ENCODE data around the gene RNF26.

Gene RNF26

GRCh38 chr11:119299416-119299815 is 34.9 kb upstream of the RNF26 start:
- Histone ChIP-seq H3K9me3 (ENCODE audit: low read depth, low read length) (no peaks in the 10 kb centered on the region), H3K36me3 (ENCODE audit: insufficient read depth, low read length) (peaks cover 62% of the 10 kb centered on the region), H3K9ac (ENCODE audit: insufficient read length) (no peak overlapping the region), H3K4me3 (no peak overlapping the region), H3K27ac (no peak overlapping the region)
- TF ChIP-seq EZH2 (IDR thresholded peaks at IDR 0.05) (no peak), FOXP2 (optimal IDR thresholded peaks at IDR 0.05; ENCODE audit: control extremely low read depth, extremely low read length, insufficient read depth) (no peak), POLR2AphosphoS5 (IDR thresholded peaks at IDR 0.05; ENCODE audit: borderline replicate concordance, low read depth, low read length) (no peak)
- DNase-seq (ENCODE audit: low read depth, low spot score) = no peak

DNA sequence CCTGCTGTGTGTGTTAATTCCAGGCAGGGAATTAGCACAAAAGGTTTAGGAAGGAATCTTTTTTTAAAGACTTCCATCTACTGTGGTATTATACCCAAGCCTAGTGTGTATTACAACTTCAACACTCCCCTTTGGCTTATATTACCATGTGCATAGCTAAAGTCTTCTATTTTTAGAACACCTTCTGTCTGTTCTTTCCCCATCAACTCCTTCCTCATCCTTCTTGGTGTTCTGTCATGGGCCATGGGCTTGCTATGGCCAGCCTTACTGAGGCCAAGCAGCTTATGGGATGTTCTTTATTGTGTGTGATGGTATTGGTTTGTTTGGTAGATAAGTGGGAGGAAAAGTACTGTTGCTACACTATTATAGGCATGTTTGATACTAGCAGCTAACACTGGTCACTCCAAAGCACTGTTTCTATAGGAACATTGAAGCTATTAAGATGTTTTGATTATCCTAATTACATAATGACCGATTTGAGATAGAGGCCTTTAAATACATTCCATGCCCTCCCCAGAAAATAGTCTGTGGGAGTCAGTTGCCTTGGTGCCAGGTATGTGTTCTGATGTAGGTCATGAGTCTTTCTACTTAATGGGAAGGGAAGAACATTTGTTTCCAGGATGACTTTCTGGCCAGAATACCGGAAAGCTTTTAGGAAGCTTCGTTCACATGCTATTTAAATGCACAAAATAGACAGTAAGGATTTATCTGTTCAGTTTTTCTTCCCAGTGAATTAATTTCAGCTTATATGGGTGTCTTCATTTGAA is 33.9 kb upstream of the RNF26 start:
- H3K9me3 ChIP-seq (ENCODE audit: low read depth, low read length) = no peaks in the 10 kb centered on the region
- TF ChIP-seq EZH2 (IDR thresholded peaks at IDR 0.05) = no peak
- DNase-seq (ENCODE audit: low read depth, low spot score) = no peak
- no peak overlapping the region for H3K9ac ChIP-seq (ENCODE audit: insufficient read length)
- H3K4me3 ChIP-seq = no peak overlapping the region
- H3K27ac ChIP-seq = no peak overlapping the region
- peaks cover 62% of the 10 kb centered on the region for H3K36me3 ChIP-seq (ENCODE audit: insufficient read depth, low read length)

GRCh38 chr11:119303227-119303718 is 31.1 kb upstream of the RNF26 start:
- Histone ChIP-seq H3K4me3 (no peak overlapping the region), H3K36me3 (ENCODE audit: insufficient read depth, low read length) (peaks cover 46% of the 10 kb centered on the region), H3K9ac (ENCODE audit: insufficient read length) (no peak overlapping the region), H3K27ac (no peak overlapping the region), H3K9me3 (ENCODE audit: low read depth, low read length) (no peaks in the 10 kb centered on the region)
- DNase-seq (ENCODE audit: low read depth, low spot score) = no peak
- no peak for TF ChIP-seq FOXP2 (optimal IDR thresholded peaks at IDR 0.05; ENCODE audit: control extremely low read depth, extremely low read length, insufficient read depth)
- no peak for TF ChIP-seq POLR2AphosphoS5 (IDR thresholded peaks at IDR 0.05; ENCODE audit: borderline replicate concordance, low read depth, low read length)
- no peak for TF ChIP-seq EZH2 (IDR thresholded peaks at IDR 0.05)

DNA sequence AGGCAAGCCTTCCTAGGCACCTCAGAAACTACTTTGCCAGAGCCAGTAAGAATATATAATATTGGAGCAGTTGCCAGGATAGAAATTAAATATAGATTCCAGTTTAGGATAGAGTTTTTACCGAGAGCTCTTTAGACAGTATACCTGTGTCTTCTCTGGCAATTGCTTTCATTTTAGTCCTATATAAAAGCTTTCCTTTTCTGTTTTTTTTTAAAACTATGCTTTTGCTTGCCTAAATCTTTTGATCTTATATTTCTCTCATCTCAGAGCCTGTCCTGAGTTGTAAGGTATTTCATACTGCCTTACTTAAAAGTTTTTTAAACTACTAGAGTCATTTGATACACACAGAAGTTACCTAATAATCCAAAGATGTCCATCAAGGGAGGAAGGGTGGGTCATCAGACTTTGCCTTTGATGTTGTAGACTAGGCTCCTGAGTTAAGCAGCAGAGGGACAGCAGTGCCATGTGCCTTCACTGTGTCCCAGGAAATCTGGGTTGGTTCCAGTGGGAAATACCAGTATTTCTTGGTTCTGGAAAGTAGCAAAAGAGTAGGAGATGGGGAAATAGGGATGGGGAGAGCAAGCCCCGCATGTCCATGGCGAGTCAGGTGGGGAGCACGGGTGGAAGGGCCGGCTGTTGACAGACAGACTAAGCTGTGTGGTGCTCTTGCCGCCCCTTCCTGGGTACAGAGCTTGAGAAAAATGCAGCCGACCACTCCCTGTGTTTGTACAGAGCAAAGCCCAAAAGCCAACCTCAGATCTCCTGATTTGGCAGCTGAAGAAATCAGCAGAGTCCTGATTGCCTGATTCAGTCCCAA is 28.6 kb upstream of the RNF26 start:
- no peak for DNase-seq (ENCODE audit: low read depth, low spot score)
- Histone ChIP-seq H3K9me3 (ENCODE audit: low read depth, low read length) (no peaks in the 10 kb centered on the region), H3K4me3 (no peak overlapping the region), H3K9ac (ENCODE audit: insufficient read length) (no peak overlapping the region), H3K27ac (no peak overlapping the region), H3K36me3 (ENCODE audit: insufficient read depth, low read length) (peaks cover 33% of the 10 kb centered on the region)
- TF ChIP-seq EZH2 (IDR thresholded peaks at IDR 0.05) (no peak), FOXP2 (optimal IDR thresholded peaks at IDR 0.05; ENCODE audit: control extremely low read depth, extremely low read length, insufficient read depth) (no peak)

GRCh38 chr11:119306373-119306890 is 27.9 kb upstream of the RNF26 start:
- no peak for DNase-seq (ENCODE audit: low read depth, low spot score)
- 0 out of 2 replicates have a peak overlapping the region, but pooled peaks have one; percentile 19 for H3K27ac ChIP-seq
- TF ChIP-seq FOXP2 (optimal IDR thresholded peaks at IDR 0.05; ENCODE audit: control extremely low read depth, extremely low read length, insufficient read depth) (no peak), POLR2AphosphoS5 (IDR thresholded peaks at IDR 0.05; ENCODE audit: borderline replicate concordance, low read depth, low read length) (no peak), EZH2 (IDR thresholded peaks at IDR 0.05) (no peak)
- H3K9ac ChIP-seq (ENCODE audit: insufficient read length) = no peak overlapping the region
- H3K36me3 ChIP-seq (ENCODE audit: insufficient read depth, low read length) = peaks cover 29% of the 10 kb centered on the region
- no peak overlapping the region for H3K4me3 ChIP-seq
- no peaks in the 10 kb centered on the region for H3K9me3 ChIP-seq (ENCODE audit: low read depth, low read length)

GRCh38 chr11:119307219-119307618 is 27.1 kb upstream of the RNF26 start:
- Histone ChIP-seq H3K9me3 (ENCODE audit: low read depth, low read length) (no peaks in the 10 kb centered on the region), H3K27ac (no peak overlapping the region; the same call in 1 of the 2 replicates), H3K36me3 (ENCODE audit: insufficient read depth, low read length) (peaks cover 23% of the 10 kb centered on the region), H3K9ac (ENCODE audit: insufficient read length) (no peak overlapping the region), H3K4me3 (no peak overlapping the region)
- DNase-seq (ENCODE audit: low read depth, low spot score) = no peak
- TF ChIP-seq FOXP2 (optimal IDR thresholded peaks at IDR 0.05; ENCODE audit: control extremely low read depth, extremely low read length, insufficient read depth) = no peak

DNA sequence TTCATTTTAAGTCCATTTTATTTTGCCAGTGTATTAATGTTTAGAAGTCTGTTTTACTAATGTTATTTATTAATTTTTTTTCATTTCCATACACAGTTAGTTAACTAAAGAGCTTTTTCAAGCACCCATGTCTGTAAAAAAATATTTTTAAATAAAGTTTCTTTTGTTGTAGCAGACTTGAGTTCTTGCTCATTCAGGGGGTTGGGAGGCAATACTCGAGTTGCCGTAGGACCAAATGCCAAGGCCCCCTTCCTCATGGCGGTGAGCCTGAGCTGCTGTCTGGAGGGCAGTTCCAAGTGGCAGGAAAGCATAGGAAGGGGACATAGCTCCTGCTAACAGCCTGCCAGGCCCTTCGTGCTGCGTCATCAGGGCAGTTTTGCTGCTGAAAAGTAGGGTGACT is 26.4 kb upstream of the RNF26 start:
- no peak overlapping the region for H3K27ac ChIP-seq
- H3K36me3 ChIP-seq (ENCODE audit: insufficient read depth, low read length) = peaks cover 23% of the 10 kb centered on the region
- TF ChIP-seq FOXP2 (optimal IDR thresholded peaks at IDR 0.05; ENCODE audit: control extremely low read depth, extremely low read length, insufficient read depth) = no peak
- no peak for TF ChIP-seq POLR2AphosphoS5 (IDR thresholded peaks at IDR 0.05; ENCODE audit: borderline replicate concordance, low read depth, low read length)
- TF ChIP-seq EZH2 (IDR thresholded peaks at IDR 0.05) = no peak
- no peaks in the 10 kb centered on the region for H3K9me3 ChIP-seq (ENCODE audit: low read depth, low read length)
- H3K4me3 ChIP-seq = no peak overlapping the region
- no peak overlapping the region for H3K9ac ChIP-seq (ENCODE audit: insufficient read length)
- DNase-seq (ENCODE audit: low read depth, low spot score) = no peak

GRCh38 chr11:119309411-119309810 is 24.9 kb upstream of the RNF26 start:
- no peak overlapping the region for H3K9ac ChIP-seq (ENCODE audit: insufficient read length)
- no peak for DNase-seq (ENCODE audit: low read depth, low spot score)
- TF ChIP-seq EZH2 (IDR thresholded peaks at IDR 0.05) (no peak), FOXP2 (optimal IDR thresholded peaks at IDR 0.05; ENCODE audit: control extremely low read depth, extremely low read length, insufficient read depth) (no peak), POLR2AphosphoS5 (IDR thresholded peaks at IDR 0.05; ENCODE audit: borderline replicate concordance, low read depth, low read length) (no peak)
- no peaks in the 10 kb centered on the region for H3K9me3 ChIP-seq (ENCODE audit: low read depth, low read length)
- no peak overlapping the region for H3K4me3 ChIP-seq
- H3K27ac ChIP-seq = no peak overlapping the region
- H3K36me3 ChIP-seq (ENCODE audit: insufficient read depth, low read length) = peaks cover 11% of the 10 kb centered on the region; the same call in 1 of the 2 replicates

Data from SK-N-MC (cell line).